ENCODE results near the gene GPR78.

GRCh38 chr4:8617486-8618040, 37.4 kb downstream of the GPR78 start:
- no peak for TF ChIP-seq POLR2AphosphoS5 (IDR thresholded peaks at IDR 0.05; ENCODE audit: low read depth, low read length)
- no peak for TF ChIP-seq SIN3A (IDR thresholded peaks at IDR 0.05; ENCODE audit: borderline replicate concordance, insufficient read depth, low read length)

Measured in PFSK-1 (cell line).